Measurements from ENCODE around the gene CDC27. TPM values are rescaled to one million over a fixed set of nuclear protein-coding genes. Genes with fewer than 3 reads are reported as not detected.
"Not testable (repeated sequence)": the region's sequence is repeated elsewhere in the genome, so short reads cannot be mapped to it uniquely, and the experiment has no call there.

CDC27 gene
- polyA plus RNA-seq, 6 donors from 2014 or later, result 88.1 to 112 (median 97.6) TPM

- H3K27ac Mint-ChIP-seq, result peak overlapping the region in 2 of 6 donors; percentile 39 to 92
- no peak for ATAC-seq (ENCODE audit: low read depth in 2 of 2)
- H3K9me3 Mint-ChIP-seq, result no peaks in the 10 kb centered on the region
- no peaks in the 10 kb centered on the region for H3K27me3 Mint-ChIP-seq
- H3K4me3 Mint-ChIP-seq, result peak overlapping the region in 5 of 8 donors; percentile 53 to 78 (median 62)
- H3K4me1 Mint-ChIP-seq, result peaks cover 22 to 82% (median 47%) of the 10 kb centered on the region in 3 donors
- peaks cover 0 to 7% of the 10 kb centered on the region in 2 donors for H3K36me3 Mint-ChIP-seq
- DNase-seq, result no peak
These were observed 92.8 kb downstream of the CDC27 start for GRCh38 chr17:47096343-47096742.

- no peaks in the 10 kb centered on the region for H3K9me3 Mint-ChIP-seq
- peaks cover 0 to 6% of the 10 kb centered on the region in 2 donors for H3K36me3 Mint-ChIP-seq
- H3K27me3 Mint-ChIP-seq, result no peaks in the 10 kb centered on the region
- H3K27ac Mint-ChIP-seq, result no peak overlapping the region
- ATAC-seq (ENCODE audit: low read depth in 2 of 2) (no peak), DNase-seq (no peak)
- peak overlapping the region in 2 of 8 donors; percentile 20 to 59 for H3K4me3 Mint-ChIP-seq
- peaks cover 26 to 87% (median 55%) of the 10 kb centered on the region in 3 donors for H3K4me1 Mint-ChIP-seq
These were observed 93.8 kb downstream of the CDC27 start for GRCh38 chr17:47095268-47095667.

GRCh38 chr17:47087093-47087492 is 102.0 kb downstream of the CDC27 start:
- H3K9me3 Mint-ChIP-seq, result no peaks in the 10 kb centered on the region
- no peaks in the 10 kb centered on the region for H3K27me3 Mint-ChIP-seq
- H3K4me1 Mint-ChIP-seq, result peaks cover 36 to 68% (median 48%) of the 10 kb centered on the region in 3 donors
- no peak for DNase-seq
- H3K27ac Mint-ChIP-seq, result peak overlapping the region in 2 of 6 donors; percentile 24 to 53
- ATAC-seq (ENCODE audit: low read depth in 2 of 2), result no peak
- H3K4me3 Mint-ChIP-seq, result no peak overlapping the region
- no peaks in the 10 kb centered on the region for H3K36me3 Mint-ChIP-seq

- Mint-ChIP-seq H3K9me3 (no peaks in the 10 kb centered on the region), H3K4me1 (peaks cover 24 to 55% (median 35%) of the 10 kb centered on the region in 3 donors), H3K36me3 (peaks cover 0 to 7% of the 10 kb centered on the region in 2 donors), H3K27me3 (no peaks in the 10 kb centered on the region), H3K4me3 (no peak overlapping the region), H3K27ac (no peak overlapping the region)
- DNase-seq, result no peak
- no peak for ATAC-seq (ENCODE audit: low read depth in 2 of 2)
These were observed 103.4 kb downstream of the CDC27 start for GRCh38 chr17:47085736-47086135.

GRCh38 chr17:47078801-47079200 is 110.3 kb downstream of the CDC27 start:
- no peak overlapping the region for H3K27ac Mint-ChIP-seq
- no peaks in the 10 kb centered on the region for H3K9me3 Mint-ChIP-seq
- DNase-seq, result no peak
- ATAC-seq (ENCODE audit: low read depth in 2 of 2), result no peak
- H3K4me3 Mint-ChIP-seq, result no peak overlapping the region
- H3K27me3 Mint-ChIP-seq, result no peaks in the 10 kb centered on the region
- peaks cover 0 to 7% of the 10 kb centered on the region in 2 donors for H3K36me3 Mint-ChIP-seq
- peaks cover 0 to 12% (median 5%) of the 10 kb centered on the region in 3 donors for H3K4me1 Mint-ChIP-seq

GRCh38 chr17:47077576-47077975 is 111.5 kb downstream of the CDC27 start:
- H3K36me3 Mint-ChIP-seq, result peaks cover 0 to 7% of the 10 kb centered on the region in 2 donors
- H3K27ac Mint-ChIP-seq, result peak overlapping the region in 1 of 6 donors; percentile 44
- no peak for ATAC-seq (ENCODE audit: low read depth in 2 of 2)
- no peaks in the 10 kb centered on the region for H3K27me3 Mint-ChIP-seq
- no peaks in the 10 kb centered on the region for H3K9me3 Mint-ChIP-seq
- H3K4me3 Mint-ChIP-seq, result no peak overlapping the region
- DNase-seq, result no peak
- H3K4me1 Mint-ChIP-seq, result peaks cover 0 to 15% (median 10%) of the 10 kb centered on the region in 3 donors

GRCh38 chr17:47076171-47076570 is 112.9 kb downstream of the CDC27 start:
- H3K4me3 Mint-ChIP-seq, result no peak overlapping the region
- peaks cover 0 to 26% (median 23%) of the 10 kb centered on the region in 3 donors for H3K4me1 Mint-ChIP-seq
- H3K36me3 Mint-ChIP-seq, result no peaks in the 10 kb centered on the region
- no peak for DNase-seq
- H3K9me3 Mint-ChIP-seq, result no peaks in the 10 kb centered on the region
- no peaks in the 10 kb centered on the region for H3K27me3 Mint-ChIP-seq
- no peak for ATAC-seq (ENCODE audit: low read depth in 2 of 2)
- no peak overlapping the region for H3K27ac Mint-ChIP-seq

GRCh38 chr17:47074361-47074760 is 114.7 kb downstream of the CDC27 start:
- peak overlapping the region in 1 of 6 donors; percentile 41 for H3K27ac Mint-ChIP-seq

GRCh38 chr17:47073629-47074028 is 115.5 kb downstream of the CDC27 start:
- not testable (repeated sequence) for ATAC-seq (ENCODE audit: low read depth in 2 of 2); H3K27me3 Mint-ChIP-seq; H3K9me3 Mint-ChIP-seq; H3K4me3 Mint-ChIP-seq; DNase-seq; H3K36me3 Mint-ChIP-seq
- Mint-ChIP-seq H3K27ac (peak overlapping the region in 2 of 6 donors; percentile 10 to 41), H3K4me1 (peaks cover 3 to 37% (median 36%) of the 10 kb centered on the region in 3 donors)

More at GRCh38 chr17:47074361-47074760, 114.7 kb downstream of the CDC27 start:
- not testable (repeated sequence) for H3K4me3 Mint-ChIP-seq; H3K9me3 Mint-ChIP-seq; DNase-seq; ATAC-seq (ENCODE audit: low read depth in 2 of 2); H3K36me3 Mint-ChIP-seq; H3K27me3 Mint-ChIP-seq
- peaks cover 0 to 34% (median 33%) of the 10 kb centered on the region in 3 donors for H3K4me1 Mint-ChIP-seq

- DNase-seq, result no peak
- Mint-ChIP-seq H3K27me3 (no peaks in the 10 kb centered on the region), H3K9me3 (no peaks in the 10 kb centered on the region), H3K4me3 (no peak overlapping the region), H3K27ac (peak overlapping the region in 2 of 6 donors; percentile 49 to 62), H3K36me3 (no peaks in the 10 kb centered on the region), H3K4me1 (peaks cover 8 to 43% (median 40%) of the 10 kb centered on the region in 3 donors)
- no peak for ATAC-seq (ENCODE audit: low read depth in 2 of 2)
These were observed 116.2 kb downstream of the CDC27 start for GRCh38 chr17:47072886-47073285.

GRCh38 chr17:47071171-47071570 is 117.9 kb downstream of the CDC27 start:
- H3K4me1 Mint-ChIP-seq, result peaks cover 15 to 55% (median 53%) of the 10 kb centered on the region in 3 donors
- peak overlapping the region in 3 of 6 donors; percentile 59 to 70 (median 67) for H3K27ac Mint-ChIP-seq
- H3K4me3 Mint-ChIP-seq; H3K9me3 Mint-ChIP-seq; ATAC-seq (ENCODE audit: low read depth in 2 of 2); H3K36me3 Mint-ChIP-seq; H3K27me3 Mint-ChIP-seq; DNase-seq: not testable (repeated sequence)

- H3K4me3 Mint-ChIP-seq; ATAC-seq (ENCODE audit: low read depth in 2 of 2); H3K27ac Mint-ChIP-seq; H3K9me3 Mint-ChIP-seq; H3K36me3 Mint-ChIP-seq; DNase-seq; H3K27me3 Mint-ChIP-seq: not testable (repeated sequence)
- H3K4me1 Mint-ChIP-seq, result peaks cover 16 to 56% (median 52%) of the 10 kb centered on the region in 3 donors
These were observed 118.8 kb downstream of the CDC27 start for GRCh38 chr17:47070266-47070665.
